ENCODE results near the gene POU3F4. TPM values are rescaled to one million over a fixed set of nuclear protein-coding genes. Genes with fewer than 3 reads are reported as not detected.

POU3F4 gene
- total RNA-seq, result not detected in 2 replicates

GRCh38 chrX:83508006-83508405, at the start of gene POU3F4:
Gene POU3F4, plus strand, starts transcription at chrX:83508290. Its CDS starts 35 bp downstream, at chrX:83508325.

